KMS-11 (cell line): ENCODE measurements around the gene IGSF9.

Experiments used
- H2AFZ ChIP-seq: fragments of 200-600 bp; sonication (generic); 2 replicates; pipeline ENCODE4 v1.6.1; 2016; ENCODE audit warnings: antibody characterized with exemption, mixed run types, low read depth
- H3K27ac ChIP-seq: fragments of 200-600 bp; sonication (generic); 2 replicates; pipeline ENCODE4 v1.6.1; 2016; ENCODE audit warnings: mild to moderate bottlenecking, mixed run types
- H3K27me3 ChIP-seq: fragments of 200-600 bp; sonication (generic); 2 replicates; pipeline ENCODE4 v1.6.1; 2017; ENCODE audit warnings: mild to moderate bottlenecking, low read depth, mixed run types, moderate library complexity; ENCODE audit not compliant: insufficient read depth
- H3K36me3 ChIP-seq: fragments of 200-600 bp; sonication (generic); 2 replicates; pipeline ENCODE4 v1.6.1; 2017; ENCODE audit warnings: mild to moderate bottlenecking, mixed run types; ENCODE audit not compliant: insufficient read depth
- H3K4me1 ChIP-seq: fragments of 200-600 bp; sonication (generic); 2 replicates; pipeline ENCODE4 v1.6.1; 2016; ENCODE audit warnings: mild to moderate bottlenecking, low read depth, mixed run types; ENCODE audit not compliant: poor library complexity, severe bottlenecking
- H3K4me2 ChIP-seq: fragments of 200-600 bp; sonication (generic); 2 replicates; pipeline ENCODE4 v1.7.0; 2016; ENCODE audit warnings: mild to moderate bottlenecking, mixed run types
- H3K4me3 ChIP-seq: fragments of 200-600 bp; sonication (generic); IDR thresholded peaks from 2 replicates; pipeline ENCODE4 v1.6.1; 2017; ENCODE audit warnings: low read depth, low read length, mixed read lengths; ENCODE audit not compliant: insufficient read depth
- H3K79me2 ChIP-seq: fragments of 200-600 bp; sonication (generic); 2 replicates; pipeline ENCODE4 v1.6.1; 2016; ENCODE audit warnings: low read depth, mixed run types; ENCODE audit not compliant: insufficient read depth
- H3K9ac ChIP-seq: fragments of 200-600 bp; sonication (generic); 2 replicates; pipeline ENCODE4 v1.6.1; 2016; ENCODE audit warnings: mild to moderate bottlenecking, mixed run types
- H4K20me1 ChIP-seq: fragments of 200-600 bp; sonication (generic); 2 replicates; pipeline ENCODE4 v1.6.1; 2016; ENCODE audit warnings: mild to moderate bottlenecking, mixed run types; ENCODE audit not compliant: insufficient read depth
- TF ChIP-seq, protein P1 (sequence below): fragments of 200-600 bp; sonication (generic); conservative IDR thresholded peaks from 2 replicates; pipeline ENCODE4 v1.6.1; 2017; ENCODE audit warnings: low read depth, mild to moderate bottlenecking, antibody characterized with exemption, low read length, moderate library complexity, mixed read lengths

IGSF9 gene

DNA sequence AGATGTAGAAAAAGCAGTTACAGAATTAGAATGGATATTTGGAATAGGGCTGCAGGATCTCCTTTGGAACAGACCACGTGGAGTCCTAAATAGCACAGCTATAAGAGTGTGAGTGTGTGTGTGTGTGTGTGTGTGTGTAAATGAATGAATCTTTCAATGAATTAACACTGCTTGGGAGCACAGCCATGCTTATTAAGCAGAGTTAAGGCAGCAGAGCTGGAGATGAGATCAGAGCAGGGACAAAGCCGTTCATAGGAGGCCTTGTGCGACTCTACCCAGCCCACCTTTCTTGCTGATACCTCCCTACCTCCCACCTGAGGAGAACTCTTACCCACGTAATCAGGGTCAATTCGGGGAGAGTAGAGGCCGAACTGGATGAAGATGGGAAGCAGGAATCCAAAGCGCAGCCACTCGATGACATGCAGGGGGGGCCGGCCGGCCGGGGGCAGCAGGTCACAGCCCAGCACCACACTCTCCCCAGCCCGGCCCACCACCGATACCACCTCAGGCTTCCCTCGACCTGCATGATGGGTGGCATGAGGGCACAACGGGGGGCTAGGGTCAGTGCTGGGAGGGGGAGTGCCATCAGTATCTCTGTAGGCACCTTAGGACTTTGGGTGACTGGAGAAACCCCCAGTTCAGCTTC lies 2.7 kb downstream of the IGSF9 start:
- Histone ChIP-seq H4K20me1 (no peaks in the 10 kb centered on the region), H3K9ac (no peak overlapping the region), H2AFZ (no peak overlapping the region), H3K36me3 (no peaks in the 10 kb centered on the region), H3K27ac (no peak overlapping the region), H3K4me3 (no peak overlapping the region), H3K4me2 (no peak overlapping the region), H3K79me2 (no peaks in the 10 kb centered on the region), H3K27me3 (peaks cover 25% of the 10 kb centered on the region; the same call in 1 of the 2 replicates), H3K4me1 (peaks cover 13% of the 10 kb centered on the region)
- TF ChIP-seq, protein P1, sequence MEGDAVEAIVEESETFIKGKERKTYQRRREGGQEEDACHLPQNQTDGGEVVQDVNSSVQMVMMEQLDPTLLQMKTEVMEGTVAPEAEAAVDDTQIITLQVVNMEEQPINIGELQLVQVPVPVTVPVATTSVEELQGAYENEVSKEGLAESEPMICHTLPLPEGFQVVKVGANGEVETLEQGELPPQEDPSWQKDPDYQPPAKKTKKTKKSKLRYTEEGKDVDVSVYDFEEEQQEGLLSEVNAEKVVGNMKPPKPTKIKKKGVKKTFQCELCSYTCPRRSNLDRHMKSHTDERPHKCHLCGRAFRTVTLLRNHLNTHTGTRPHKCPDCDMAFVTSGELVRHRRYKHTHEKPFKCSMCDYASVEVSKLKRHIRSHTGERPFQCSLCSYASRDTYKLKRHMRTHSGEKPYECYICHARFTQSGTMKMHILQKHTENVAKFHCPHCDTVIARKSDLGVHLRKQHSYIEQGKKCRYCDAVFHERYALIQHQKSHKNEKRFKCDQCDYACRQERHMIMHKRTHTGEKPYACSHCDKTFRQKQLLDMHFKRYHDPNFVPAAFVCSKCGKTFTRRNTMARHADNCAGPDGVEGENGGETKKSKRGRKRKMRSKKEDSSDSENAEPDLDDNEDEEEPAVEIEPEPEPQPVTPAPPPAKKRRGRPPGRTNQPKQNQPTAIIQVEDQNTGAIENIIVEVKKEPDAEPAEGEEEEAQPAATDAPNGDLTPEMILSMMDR = no peak

DNA sequence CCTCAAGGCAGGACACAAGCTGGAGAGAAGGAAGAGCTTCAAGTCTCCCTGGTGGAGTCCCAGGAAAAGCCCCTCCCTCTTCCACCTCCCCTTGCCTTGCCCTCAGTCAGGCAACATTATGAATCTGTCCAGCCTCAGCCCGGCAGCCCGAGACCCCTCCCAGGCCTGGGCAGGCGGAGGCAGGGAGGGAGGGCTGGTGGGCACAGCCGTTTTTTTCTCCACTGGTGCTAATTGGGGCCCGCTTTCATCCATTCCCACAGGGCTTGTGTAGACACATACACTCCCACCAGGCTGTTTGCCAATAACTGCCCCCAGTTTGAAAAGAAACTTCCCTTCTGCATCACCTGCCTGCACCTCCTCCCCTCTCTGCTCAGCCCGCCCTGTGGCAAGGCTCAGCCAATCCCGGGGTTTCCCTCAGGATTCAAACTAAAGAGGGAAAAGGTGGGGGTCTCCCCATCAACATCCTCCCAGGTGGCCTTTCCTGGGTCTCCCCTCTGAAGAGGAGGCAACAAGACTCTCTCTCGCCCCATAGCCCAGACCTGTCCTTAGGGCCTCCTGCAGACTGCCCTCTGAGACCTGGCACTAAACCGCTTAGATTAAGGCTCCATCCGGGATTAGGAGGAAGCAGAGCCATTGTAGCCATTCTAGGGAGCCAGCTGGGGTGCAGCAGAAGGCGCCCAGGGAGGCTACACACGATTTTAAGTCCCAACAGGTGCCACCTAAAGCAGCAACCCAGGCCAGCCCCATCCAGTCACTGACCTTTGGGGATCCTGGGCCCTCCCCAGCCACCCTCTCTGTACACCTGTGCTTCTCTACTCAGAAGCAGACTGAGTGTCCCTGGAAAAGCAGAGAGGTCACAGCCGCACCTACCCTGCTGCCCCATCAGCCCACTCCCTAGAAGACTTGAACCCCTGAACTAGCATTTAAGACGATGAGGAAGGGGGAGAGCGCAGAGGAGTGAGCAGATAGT lies 3.5 kb downstream of the IGSF9 start:
- peaks cover 17% of the 10 kb centered on the region for H3K4me1 ChIP-seq
- no peaks in the 10 kb centered on the region for H3K36me3 ChIP-seq
- no peak overlapping the region for H3K4me2 ChIP-seq
- H3K27ac ChIP-seq = no peak overlapping the region
- H3K9ac ChIP-seq = no peak overlapping the region
- no peak overlapping the region for H2AFZ ChIP-seq
- H3K79me2 ChIP-seq = no peaks in the 10 kb centered on the region
- TF ChIP-seq, protein P1 = no peak
- H3K4me3 ChIP-seq = no peak overlapping the region
- peaks cover 25% of the 10 kb centered on the region; the same call in 1 of the 2 replicates for H3K27me3 ChIP-seq
- H4K20me1 ChIP-seq = no peaks in the 10 kb centered on the region

DNA sequence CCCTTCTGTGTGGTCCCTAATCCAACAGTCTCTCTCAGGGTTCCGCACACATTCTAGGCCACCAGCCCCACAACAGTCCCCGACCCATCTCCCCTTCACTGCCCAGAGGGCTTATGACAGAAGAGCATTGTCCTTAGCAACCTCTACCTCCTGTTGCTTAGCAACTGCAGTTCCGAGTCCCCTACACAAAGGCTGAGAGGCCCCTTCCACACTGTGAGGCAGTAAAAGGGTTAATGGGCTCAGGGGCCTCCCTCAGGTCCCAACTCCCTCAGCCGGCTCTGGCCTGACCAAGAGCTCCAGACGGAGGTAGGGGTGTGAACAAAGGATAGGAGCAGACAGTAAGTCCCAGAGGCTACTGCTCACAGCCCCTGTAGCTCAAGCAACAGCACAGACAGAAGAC lies 4.3 kb downstream of the IGSF9 start:
- Histone ChIP-seq H3K79me2 (no peaks in the 10 kb centered on the region), H3K4me3 (no peak overlapping the region), H3K9ac (no peak overlapping the region), H3K4me1 (peaks cover 22% of the 10 kb centered on the region), H3K27me3 (peaks cover 25% of the 10 kb centered on the region; the same call in 1 of the 2 replicates), H2AFZ (no peak overlapping the region), H4K20me1 (no peaks in the 10 kb centered on the region), H3K36me3 (no peaks in the 10 kb centered on the region), H3K27ac (no peak overlapping the region), H3K4me2 (no peak overlapping the region)
- TF ChIP-seq, protein P1 = no peak

DNA sequence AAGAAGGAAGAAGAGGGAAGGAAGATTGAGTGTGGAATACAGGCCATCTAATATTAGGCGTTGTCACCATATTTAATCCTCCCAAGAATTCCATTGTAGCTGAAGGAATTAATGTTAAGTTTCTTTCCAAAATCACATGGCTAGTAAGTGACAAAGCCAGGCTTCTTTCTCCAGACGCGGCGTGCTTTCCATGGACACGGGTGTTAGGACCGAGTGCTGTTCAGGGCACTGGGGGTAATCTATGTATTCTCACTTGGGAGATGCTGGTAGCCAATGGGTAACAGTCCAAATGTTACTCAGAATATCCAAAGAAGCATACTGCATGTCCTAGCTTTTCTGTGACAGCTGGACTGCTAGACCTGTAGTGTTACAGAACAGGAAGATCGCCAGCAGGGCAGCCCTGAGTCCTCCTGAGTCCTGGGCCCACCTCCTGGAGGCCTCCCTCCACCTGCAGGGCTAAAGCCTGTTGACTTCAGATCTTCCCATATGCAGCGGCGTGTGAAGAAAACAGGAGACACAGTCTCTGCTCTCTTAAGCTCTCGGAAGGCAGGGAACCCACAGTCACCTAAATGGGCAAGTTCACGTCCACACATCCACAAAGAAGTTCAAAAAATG lies 5.3 kb downstream of the IGSF9 start:
- no peak overlapping the region for H3K9ac ChIP-seq
- H2AFZ ChIP-seq = no peak overlapping the region
- no peaks in the 10 kb centered on the region for H3K79me2 ChIP-seq
- no peak overlapping the region for H3K27ac ChIP-seq
- TF ChIP-seq, protein P1 = no peak
- peaks cover 19% of the 10 kb centered on the region; the same call in 1 of the 2 replicates for H3K27me3 ChIP-seq
- no peak overlapping the region for H3K4me3 ChIP-seq
- H3K4me1 ChIP-seq = peaks cover 23% of the 10 kb centered on the region
- no peaks in the 10 kb centered on the region for H4K20me1 ChIP-seq
- H3K4me2 ChIP-seq = no peak overlapping the region
- H3K36me3 ChIP-seq = no peaks in the 10 kb centered on the region
